K562 (cell line): ENCODE measurements around the gene PTOV1.

Source experiments
- MTA1 ChIP-seq: fragments of 450-650 bp; IDR thresholded peaks from 2 replicates; pipeline ENCODE4 v1.6.1; 2017; ENCODE audit warnings: borderline replicate concordance
- ZBTB2 ChIP-seq: fragments of 450-650 bp; IDR thresholded peaks from 2 replicates; pipeline ENCODE4 v1.6.1; 2016; ENCODE audit warnings: antibody characterized with exemption
- ZNF133 ChIP-seq: fragments of 250-450 bp; sonication (Bioruptor Pico); IDR thresholded peaks from 2 replicates; pipeline ENCODE4 v1.4.0; 2020; ENCODE audit warnings: mild to moderate bottlenecking

GRCh38 chr19:49908480-49909420, 57.8 kb downstream of the PTOV1 start:
- no peak for TF ChIP-seq ZBTB2
- TF ChIP-seq MTA1, result no peak
- TF ChIP-seq ZNF133 (CRISPR knock-in tag), result no peak
